Activated CD8-positive, alpha-beta memory T cell treated with anti-CD3 and anti-CD28 coated beads, Interleukin-2, amount 50 U/mL, for 1 hour (primary cell): ENCODE measurements around the gene APOA4.

Experiments used
- DNase-seq: peaks from one replicate; pipeline ENCODE4 v3.0.0-alpha.2; 2020; ENCODE audit errors: extremely low read depth

APOA4 gene

GRCh38 chr11:116830184-116830912, 7.2 kb upstream of the APOA4 start:
- DNase-seq = no peak

- DNase-seq = no peak
These were observed 6.5 kb upstream of the APOA4 start, which contains the start of gene APOC3 for GRCh38 chr11:116829525-116830183. APOC3 (plus strand) TSS chr11:116829907; CDS start chr11:116830583, 676 bp downstream.

- no peak for DNase-seq
These were observed 5.8 kb upstream of the APOA4 start for GRCh38 chr11:116828632-116829524.

GRCh38 chr11:116827461-116827860, 4.4 kb upstream of the APOA4 start:
- no peak for DNase-seq

DNA sequence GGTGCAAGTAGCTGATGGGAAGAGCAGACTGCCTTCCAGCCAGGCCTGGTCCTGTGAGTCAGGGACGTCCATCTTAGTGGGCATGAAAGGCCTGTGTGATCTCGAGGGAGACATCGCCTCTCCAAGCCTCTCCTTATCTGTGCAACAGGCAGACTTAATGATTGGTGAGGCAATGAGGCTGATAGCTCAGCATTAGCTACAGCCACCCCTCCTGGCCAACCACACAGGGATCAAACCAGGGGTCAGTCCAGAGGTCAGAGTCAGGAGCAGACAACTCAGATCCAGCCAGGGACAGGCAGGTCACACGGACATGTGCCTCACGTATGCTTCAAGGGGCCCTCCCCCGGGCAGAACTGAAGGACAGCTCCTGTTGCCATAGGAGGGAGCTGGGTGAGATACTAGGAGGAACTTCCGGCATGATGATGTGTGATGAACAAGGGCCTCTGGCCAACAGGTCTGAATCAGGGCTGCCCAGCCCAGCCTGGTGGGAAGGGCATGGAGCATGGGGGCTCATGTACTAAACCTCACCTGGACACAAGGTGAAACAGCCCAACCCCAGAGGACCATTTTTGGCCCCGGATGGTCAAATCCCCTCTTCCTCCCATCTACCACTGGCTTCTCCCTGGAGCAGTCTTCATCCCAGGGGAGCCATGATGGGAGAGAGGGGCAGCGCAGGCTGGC, 3.8 kb upstream of the APOA4 start:
- no peak for DNase-seq

GRCh38 chr11:116825854-116826750, 3.0 kb upstream of the APOA4 start:
- DNase-seq = no peak

- no peak for DNase-seq
These were observed 2.3 kb upstream of the APOA4 start for GRCh38 chr11:116825434-116825833.

DNA sequence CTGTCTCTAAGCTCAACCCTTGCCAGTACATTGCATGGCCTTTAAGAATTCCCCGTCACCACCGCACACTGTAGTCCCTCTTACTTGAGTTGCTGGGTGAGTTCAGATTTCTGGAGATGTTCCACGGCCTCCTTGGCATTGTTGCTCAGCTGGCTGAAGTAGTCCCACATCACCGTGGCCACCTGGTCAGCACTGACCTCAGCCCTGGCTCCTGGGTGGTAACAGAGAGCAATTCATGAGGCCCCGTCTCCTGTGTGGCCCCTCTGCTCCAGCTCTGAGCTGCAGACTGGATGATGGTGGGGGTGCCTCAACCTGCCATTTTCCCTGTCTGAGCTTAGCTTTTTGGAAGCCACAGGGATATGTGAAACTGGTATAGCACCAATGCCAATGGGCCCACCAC, 529 bp downstream of the APOA4 start:
- DNase-seq = no peak

DNA sequence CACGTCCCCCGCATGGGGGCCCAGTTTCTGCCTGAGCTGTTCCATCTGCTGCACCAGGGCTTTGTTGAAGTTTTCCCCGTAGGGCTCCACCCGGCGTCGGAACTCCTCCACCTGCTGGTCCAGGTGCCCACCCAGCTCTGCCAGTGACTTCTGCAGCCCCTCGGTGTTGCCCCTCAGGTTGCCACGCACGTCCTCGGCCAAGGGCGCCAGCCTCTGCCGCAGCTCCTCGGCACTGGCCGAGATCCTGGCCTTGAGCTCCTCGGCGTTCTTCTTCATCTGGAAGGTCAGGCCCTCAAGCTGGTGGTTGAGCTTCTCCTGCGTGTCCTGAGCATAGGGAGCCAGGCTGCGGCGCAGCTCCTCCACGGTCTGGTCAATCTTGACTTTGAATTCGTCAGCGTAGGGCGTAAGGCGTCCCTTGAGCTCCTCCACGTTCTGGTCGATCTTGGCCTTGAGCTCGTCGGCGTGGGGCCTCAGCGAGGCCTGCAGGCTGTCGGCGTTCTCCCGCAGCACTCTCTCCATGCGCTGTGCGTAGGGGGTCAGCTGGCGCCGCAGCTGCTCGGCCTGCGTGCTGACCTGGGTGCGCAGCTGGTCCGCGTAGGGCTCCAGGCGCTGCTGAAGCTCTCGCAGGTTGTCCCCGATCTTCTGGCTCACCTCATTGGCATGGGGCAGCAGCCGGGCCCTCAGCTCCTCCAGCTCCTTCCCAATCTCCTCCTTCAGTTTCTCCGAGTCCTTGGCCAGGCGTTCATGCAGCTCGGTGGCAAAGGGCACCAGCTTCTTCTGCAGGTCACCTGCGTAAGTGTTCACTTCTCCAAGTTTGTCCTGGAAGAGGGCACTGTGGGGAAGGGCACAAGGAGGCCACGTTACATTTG, 1.8 kb downstream of the APOA4 start:
- no peak for DNase-seq

GRCh38 chr11:116819049-116819448, 4.1 kb downstream of the APOA4 start:
- DNase-seq = no peak

DNA sequence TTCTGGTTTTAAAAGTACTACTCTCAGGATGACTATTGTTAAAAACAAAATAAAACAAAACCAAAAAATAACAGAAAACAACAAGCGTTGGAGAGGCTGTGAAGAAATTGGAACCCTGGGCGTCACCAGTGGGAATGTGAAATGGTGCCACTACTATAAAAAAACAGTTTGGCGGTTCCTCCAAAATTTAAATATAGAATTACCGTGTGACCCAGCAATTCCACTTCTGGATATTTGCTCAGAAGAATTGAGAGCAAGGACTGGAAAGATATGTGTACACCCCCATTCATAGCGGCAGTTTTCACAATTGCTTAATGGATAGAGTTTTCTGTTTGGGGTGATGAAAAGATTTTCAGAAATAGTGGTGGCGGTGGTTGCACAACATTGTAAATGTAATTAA, 8.6 kb downstream of the APOA4 start:
- DNase-seq = no peak

DNA sequence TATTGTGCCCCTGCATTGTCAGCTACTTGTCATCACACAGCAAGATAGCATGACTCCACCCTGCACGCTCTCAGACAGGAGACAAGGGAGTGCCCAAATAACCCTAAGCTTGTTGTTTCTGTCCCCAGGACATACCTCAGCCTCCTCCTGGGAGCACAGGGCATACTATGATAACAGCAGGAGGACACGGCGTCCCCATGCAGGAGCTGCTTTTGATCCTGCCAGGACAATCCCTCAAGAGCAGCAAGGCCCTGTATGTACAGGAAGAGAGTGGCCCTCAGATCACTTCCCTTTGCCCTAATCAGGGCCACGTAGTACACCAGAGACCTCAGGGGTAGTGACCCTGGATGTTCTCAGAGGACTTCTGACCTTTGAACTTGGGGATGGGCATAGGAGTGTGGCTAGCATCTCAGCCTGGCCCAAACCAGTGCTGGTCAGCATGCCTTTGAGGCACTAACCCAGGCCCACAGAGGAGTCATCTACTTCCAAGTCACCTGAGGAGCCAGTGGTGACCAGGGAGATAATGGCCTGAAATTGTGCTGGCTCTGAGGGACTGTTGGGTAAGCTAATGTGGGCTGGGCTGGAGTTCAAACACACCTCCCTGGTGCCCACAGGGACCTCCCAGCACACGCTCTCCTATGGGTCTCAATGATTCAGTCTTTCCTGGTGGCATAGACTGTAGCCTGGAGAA, 9.2 kb downstream of the APOA4 start:
- DNase-seq = no peak

GRCh38 chr11:116813170-116813569, 9.9 kb downstream of the APOA4 start:
- no peak for DNase-seq

- DNase-seq = no peak
These were observed 11.0 kb downstream of the APOA4 start for GRCh38 chr11:116812109-116812508.

- no peak for DNase-seq
These were observed 11.9 kb downstream of the APOA4 start for GRCh38 chr11:116811194-116811593.

- DNase-seq = no peak
These were observed 14.6 kb downstream of the APOA4 start for GRCh38 chr11:116808262-116809175.

DNA sequence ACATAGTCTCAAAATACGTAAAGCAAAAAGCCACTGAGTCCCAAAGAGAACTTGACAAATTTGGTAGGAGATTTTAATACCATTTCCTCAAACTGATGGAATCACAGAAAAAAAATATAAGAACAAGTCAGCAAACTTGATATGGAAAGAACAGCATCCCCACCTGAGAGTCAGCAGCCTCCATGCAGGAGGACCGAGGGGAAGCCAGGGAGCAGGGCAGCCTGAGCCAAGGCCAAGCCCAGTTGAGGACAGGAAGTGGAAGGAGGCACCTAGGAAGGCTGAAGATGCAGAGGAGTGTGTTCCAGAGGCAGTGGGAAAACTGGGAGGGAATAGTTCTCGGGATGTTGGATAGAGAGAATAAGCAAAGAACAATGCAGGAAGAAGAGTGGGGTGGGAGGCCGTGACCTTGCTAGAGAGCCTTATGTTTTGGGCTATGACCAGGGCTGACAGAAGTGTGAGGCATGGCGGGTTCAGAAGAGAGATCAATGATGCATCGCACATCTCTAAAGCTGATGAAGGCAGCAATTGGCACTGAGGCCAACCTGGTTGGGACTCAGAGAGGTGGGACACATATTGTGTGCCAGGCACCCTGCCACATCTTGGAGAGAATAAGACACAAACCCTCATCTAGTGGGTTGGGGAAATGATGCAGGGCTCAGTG, 15.4 kb downstream of the APOA4 start:
- DNase-seq = no peak

GRCh38 chr11:116804001-116804400, 19.1 kb downstream of the APOA4 start:
- DNase-seq = no peak
